VCaP (cell line): ENCODE results near the gene JPH2.
A peak's percentile ranks its signal among the peaks of the same experiment; 100 is the strongest.

Experiments used
- H3K27ac ChIP-seq: fragments of 450-650 bp; 2 replicates; pipeline ENCODE4 v1.5.1; 2017
- CTCF ChIP-seq: fragments of 450-650 bp; conservative IDR thresholded peaks from 2 replicates; pipeline ENCODE4 v1.5.1; 2017; ENCODE audit warnings: mild to moderate bottlenecking, moderate library complexity

The JPH2 gene

DNA sequence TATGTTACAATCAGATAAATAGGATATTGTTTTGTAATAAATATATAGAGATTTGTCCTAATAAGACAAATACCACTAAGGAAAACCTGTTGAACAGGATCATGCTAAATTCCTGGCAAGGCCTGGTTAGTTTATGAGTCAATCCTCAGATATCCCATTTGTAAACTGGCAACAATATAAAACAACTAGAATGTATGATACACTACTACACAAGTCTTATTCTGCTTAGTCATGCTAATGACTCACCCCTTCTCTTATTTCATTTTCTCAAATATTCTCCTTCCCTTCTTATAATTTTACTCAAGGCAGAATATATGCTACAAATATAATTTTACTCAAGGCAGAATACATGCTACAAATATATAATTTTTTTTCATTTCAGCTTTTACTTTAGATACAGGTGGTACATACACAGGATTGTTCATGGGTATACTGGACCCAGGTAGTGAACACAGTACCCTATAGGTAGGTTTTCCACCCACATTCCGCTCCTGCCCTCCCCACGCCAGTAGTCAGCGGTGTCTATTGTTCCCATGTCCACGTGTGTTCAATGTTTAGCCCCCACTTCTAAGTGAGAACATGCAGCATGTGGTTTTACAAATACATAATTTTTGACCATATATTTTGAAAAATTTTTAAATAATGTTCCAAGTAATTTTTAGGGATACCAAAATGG, 17.3 kb upstream of the JPH2 start:
- peak overlapping the region; percentile 86 for H3K27ac ChIP-seq
- no peak for TF ChIP-seq CTCF

- no peak for TF ChIP-seq CTCF
- H3K27ac ChIP-seq = peak overlapping the region; percentile 86
These were observed 16.2 kb upstream of the JPH2 start for GRCh38 chr20:44203161-44203560.

- no peak for TF ChIP-seq CTCF
- H3K27ac ChIP-seq = no peak overlapping the region
These were observed 14.0 kb upstream of the JPH2 start for GRCh38 chr20:44200983-44201382.

GRCh38 chr20:44200371-44200770, 13.4 kb upstream of the JPH2 start:
- TF ChIP-seq CTCF = no peak
- H3K27ac ChIP-seq = no peak overlapping the region

- no peak for TF ChIP-seq CTCF
- no peak overlapping the region for H3K27ac ChIP-seq
These were observed 12.9 kb upstream of the JPH2 start for GRCh38 chr20:44199877-44200276.

GRCh38 chr20:44198872-44199271, 11.9 kb upstream of the JPH2 start:
- no peak for TF ChIP-seq CTCF
- H3K27ac ChIP-seq = no peak overlapping the region

- TF ChIP-seq CTCF = peak; percentile 43
- 0 out of 2 replicates have a peak overlapping the region, but pooled peaks have one; percentile 32 for H3K27ac ChIP-seq
These were observed 9.3 kb upstream of the JPH2 start for GRCh38 chr20:44196271-44196670.
